Osteoblast (primary cell): ENCODE data around the gene CDYL. TPM values are rescaled to one million over a fixed set of nuclear protein-coding genes. Genes with fewer than 3 reads are reported as not detected.

Experiments used
- DNase-seq: peaks from one replicate; pipeline ENCODE4 v3.0.0; 2011; ENCODE audit warnings: low spot score, mixed read lengths; ENCODE audit not compliant: insufficient read length; ENCODE audit errors: missing footprints
- H2AFZ ChIP-seq: 2 replicates; pipeline ENCODE4 v1.6.0; 2011; ENCODE audit warnings: mild to moderate bottlenecking, low read length
- H3K27ac ChIP-seq: 2 replicates; pipeline ENCODE4 v1.5.1; 2011; ENCODE audit warnings: mild to moderate bottlenecking, low read depth, low read length, moderate library complexity
- H3K27me3 ChIP-seq: 2 replicates; pipeline ENCODE4 v1.6.0; 2012; ENCODE audit warnings: mild to moderate bottlenecking, control low read depth, inconsistent platforms, low read length, moderate library complexity; ENCODE audit not compliant: insufficient read depth
- H3K36me3 ChIP-seq: 2 replicates; pipeline ENCODE4 v1.5.1; 2011; ENCODE audit warnings: mild to moderate bottlenecking, low read length, control low read depth, moderate library complexity; ENCODE audit not compliant: insufficient read depth
- H3K4me1 ChIP-seq: 2 replicates; pipeline ENCODE4 v1.5.1; 2011; ENCODE audit warnings: mild to moderate bottlenecking, low read length, control low read depth, moderate library complexity; ENCODE audit not compliant: insufficient read depth
- H3K4me2 ChIP-seq: 2 replicates; pipeline ENCODE4 v1.6.0; 2011; ENCODE audit warnings: mild to moderate bottlenecking, low read length; ENCODE audit not compliant: insufficient read depth
- H3K4me3 ChIP-seq: fragments of 200-600 bp; sonication (generic); 3 replicates; pipeline ENCODE4 v1.5.1; 2012; ENCODE audit warnings: mild to moderate bottlenecking, low read length, inconsistent platforms; ENCODE audit not compliant: insufficient read depth
- H3K79me2 ChIP-seq: 2 replicates; pipeline ENCODE4 v1.6.0; 2012; ENCODE audit warnings: mild to moderate bottlenecking, low read length, control low read depth, inconsistent platforms; ENCODE audit not compliant: insufficient read depth
- H3K9me3 ChIP-seq: 2 replicates; pipeline ENCODE4 v1.5.1; 2011; ENCODE audit warnings: low read depth, low read length, control low read depth
- H4K20me1 ChIP-seq: 2 replicates; pipeline ENCODE4 v1.6.0; 2012; ENCODE audit warnings: mild to moderate bottlenecking, low read length, control low read depth; ENCODE audit not compliant: insufficient read depth
- total RNA-seq: library from RNA; depleted of rRNA; stranded (reverse); fragments of >200 nt; gene quantifications from 2 replicates; pipeline ENCODE4 v1.2.3, GENCODE V29; 2012
- TF ChIP-seq, protein P1 (sequence below): IDR thresholded peaks from 2 replicates; pipeline ENCODE4 v1.5.1; 2011; ENCODE audit warnings: mild to moderate bottlenecking, low read depth, low read length, moderate library complexity; ENCODE audit errors: extremely low read depth

Gene CDYL
- total RNA-seq, 1 donor, result 106 TPM

DNA sequence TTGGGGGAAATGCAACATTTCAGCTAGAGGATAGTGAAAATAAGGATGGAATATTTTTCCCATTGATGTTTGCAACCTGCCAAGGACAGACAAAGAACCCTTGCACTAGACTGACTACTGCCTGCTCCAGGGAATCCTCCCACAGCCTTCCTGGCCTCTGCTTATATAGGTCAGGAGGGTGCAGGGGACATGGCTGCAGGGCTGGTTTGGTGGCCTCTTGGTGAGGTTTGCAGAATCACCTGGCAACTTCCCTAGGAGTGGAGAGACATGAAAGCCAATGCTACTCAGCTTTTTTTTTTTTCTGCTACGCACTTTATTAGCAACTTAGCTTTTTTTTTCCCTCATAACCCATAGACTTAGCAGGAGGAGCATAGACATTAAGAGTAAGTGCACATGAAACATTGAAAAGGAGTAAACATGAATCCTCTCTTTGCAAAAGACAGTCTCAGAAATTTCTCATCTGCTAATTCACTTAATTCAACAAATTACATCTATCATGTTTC, 39.8 kb upstream of the CDYL start:
- H4K20me1 ChIP-seq, result no peaks in the 10 kb centered on the region
- peaks cover 14% of the 10 kb centered on the region for H3K4me1 ChIP-seq
- no peaks in the 10 kb centered on the region for H3K9me3 ChIP-seq
- no peak for DNase-seq
- H3K27me3 ChIP-seq, result peaks cover 3% of the 10 kb centered on the region
- H3K4me3 ChIP-seq, result no peak overlapping the region
- H3K36me3 ChIP-seq, result no peaks in the 10 kb centered on the region
- no peaks in the 10 kb centered on the region for H3K79me2 ChIP-seq
- TF ChIP-seq, protein P1, sequence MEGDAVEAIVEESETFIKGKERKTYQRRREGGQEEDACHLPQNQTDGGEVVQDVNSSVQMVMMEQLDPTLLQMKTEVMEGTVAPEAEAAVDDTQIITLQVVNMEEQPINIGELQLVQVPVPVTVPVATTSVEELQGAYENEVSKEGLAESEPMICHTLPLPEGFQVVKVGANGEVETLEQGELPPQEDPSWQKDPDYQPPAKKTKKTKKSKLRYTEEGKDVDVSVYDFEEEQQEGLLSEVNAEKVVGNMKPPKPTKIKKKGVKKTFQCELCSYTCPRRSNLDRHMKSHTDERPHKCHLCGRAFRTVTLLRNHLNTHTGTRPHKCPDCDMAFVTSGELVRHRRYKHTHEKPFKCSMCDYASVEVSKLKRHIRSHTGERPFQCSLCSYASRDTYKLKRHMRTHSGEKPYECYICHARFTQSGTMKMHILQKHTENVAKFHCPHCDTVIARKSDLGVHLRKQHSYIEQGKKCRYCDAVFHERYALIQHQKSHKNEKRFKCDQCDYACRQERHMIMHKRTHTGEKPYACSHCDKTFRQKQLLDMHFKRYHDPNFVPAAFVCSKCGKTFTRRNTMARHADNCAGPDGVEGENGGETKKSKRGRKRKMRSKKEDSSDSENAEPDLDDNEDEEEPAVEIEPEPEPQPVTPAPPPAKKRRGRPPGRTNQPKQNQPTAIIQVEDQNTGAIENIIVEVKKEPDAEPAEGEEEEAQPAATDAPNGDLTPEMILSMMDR, result no peak
- H3K27ac ChIP-seq, result no peak overlapping the region
- H2AFZ ChIP-seq, result no peak overlapping the region
- no peak overlapping the region for H3K4me2 ChIP-seq

DNA sequence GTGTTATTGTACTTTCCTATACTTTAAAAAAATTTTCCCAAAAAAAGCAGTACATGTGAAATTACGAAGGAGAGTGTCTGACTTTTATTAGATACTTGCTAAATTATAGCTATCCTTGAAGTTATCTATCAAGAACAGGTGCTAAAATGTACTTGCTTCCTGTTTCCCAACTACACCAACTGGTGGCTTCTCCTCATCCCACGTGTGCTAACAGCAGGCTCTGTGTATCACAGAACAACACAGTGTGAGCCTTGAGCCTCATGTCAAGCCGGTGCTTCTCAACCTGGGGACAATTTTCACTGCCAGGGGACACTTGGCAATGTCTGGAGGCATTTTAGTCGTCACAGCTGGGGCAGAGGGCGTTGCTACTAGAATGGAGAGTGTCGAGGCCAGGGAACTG, 36.2 kb upstream of the CDYL start:
- H2AFZ ChIP-seq, result no peak overlapping the region
- H3K79me2 ChIP-seq, result no peaks in the 10 kb centered on the region
- no peak for DNase-seq
- no peaks in the 10 kb centered on the region for H3K9me3 ChIP-seq
- no peak overlapping the region for H3K4me2 ChIP-seq
- peaks cover 7% of the 10 kb centered on the region for H3K27me3 ChIP-seq
- no peaks in the 10 kb centered on the region for H3K4me1 ChIP-seq
- H3K4me3 ChIP-seq, result no peak overlapping the region
- H3K27ac ChIP-seq, result no peak overlapping the region
- H4K20me1 ChIP-seq, result no peaks in the 10 kb centered on the region
- no peaks in the 10 kb centered on the region for H3K36me3 ChIP-seq
- TF ChIP-seq, protein P1, result no peak

- TF ChIP-seq, protein P1, result no peak
- H3K4me2 ChIP-seq, result no peak overlapping the region
- peaks cover 7% of the 10 kb centered on the region for H3K27me3 ChIP-seq
- no peaks in the 10 kb centered on the region for H3K79me2 ChIP-seq
- H2AFZ ChIP-seq, result no peak overlapping the region
- no peaks in the 10 kb centered on the region for H3K36me3 ChIP-seq
- no peak overlapping the region for H3K4me3 ChIP-seq
- no peak overlapping the region for H3K27ac ChIP-seq
- no peaks in the 10 kb centered on the region for H3K9me3 ChIP-seq
- no peaks in the 10 kb centered on the region for H4K20me1 ChIP-seq
- DNase-seq, result no peak
- no peaks in the 10 kb centered on the region for H3K4me1 ChIP-seq
Observed at GRCh38 chr6:4743062-4743461, 33.1 kb upstream of the CDYL start.

GRCh38 chr6:4743926-4744325, 32.3 kb upstream of the CDYL start:
- DNase-seq, result no peak
- TF ChIP-seq, protein P1, result no peak
- Histone ChIP-seq H3K27ac (no peak overlapping the region), H3K4me2 (no peak overlapping the region), H3K9me3 (no peaks in the 10 kb centered on the region), H3K36me3 (no peaks in the 10 kb centered on the region), H3K27me3 (peaks cover 7% of the 10 kb centered on the region), H3K4me1 (no peaks in the 10 kb centered on the region), H3K79me2 (no peaks in the 10 kb centered on the region), H4K20me1 (no peaks in the 10 kb centered on the region), H3K4me3 (no peak overlapping the region), H2AFZ (no peak overlapping the region)
